Stimulated activated effector memory CD8-positive, alpha-beta T cell treated with anti-CD3 and anti-CD28 coated beads, Interleukin-12 subunit alpha, Interleukin-12 subunit beta, amount 100 ng/mL, for 72 hours (primary cell): ENCODE results near the gene CAPN14.

Experiments used
- ATAC-seq: fragments of 150-1000 bp; cut with Tn5 transposase; 2 replicates; pipeline ENCODE4 v1.10.0; 2021
- DNase-seq, 2 donors: peaks; one replicate each; pipeline ENCODE4 v3.0.0; 2021 to 2022; ENCODE audit warnings: low spot score in 2 of 2
- H3K27ac Mint-ChIP-seq: one replicate; pipeline ENCODE4 v1.8.0; 2022; ENCODE audit warnings: mild to moderate bottlenecking, mixed read lengths
- H3K36me3 Mint-ChIP-seq: one replicate; pipeline ENCODE4 v1.8.0; 2022; ENCODE audit warnings: mild to moderate bottlenecking, mixed read lengths
- H3K4me1 Mint-ChIP-seq: one replicate; pipeline ENCODE4 v1.8.0; 2022; ENCODE audit warnings: mixed read lengths
- H3K4me3 Mint-ChIP-seq: one replicate; pipeline ENCODE4 v1.8.0; 2022; ENCODE audit warnings: mild to moderate bottlenecking, mixed read lengths
- H3K9me3 Mint-ChIP-seq: one replicate; pipeline ENCODE4 v1.8.0; 2022; ENCODE audit warnings: mixed read lengths

CAPN14 gene

DNA sequence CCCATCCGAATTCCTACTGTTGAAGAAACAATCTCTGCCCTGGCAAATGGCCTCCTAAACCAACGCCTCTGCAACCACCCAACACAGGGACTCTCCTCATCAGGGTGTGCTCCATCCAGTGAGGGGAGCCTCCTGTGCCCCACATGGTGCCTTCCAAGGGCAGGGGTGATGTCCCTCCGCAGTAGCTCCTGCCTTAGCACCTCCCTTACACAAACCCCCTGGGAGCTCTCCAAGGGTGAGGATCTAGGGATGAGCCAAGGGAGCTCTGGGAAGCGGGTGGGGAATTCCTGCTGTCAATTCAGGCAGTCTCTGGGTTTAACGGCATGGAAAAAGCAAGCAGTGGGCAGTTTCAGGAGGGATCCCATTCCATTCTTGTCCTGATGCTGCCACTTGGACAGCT, 82.8 kb downstream of the CAPN14 start:
- H3K4me3 Mint-ChIP-seq = no peak overlapping the region
- peaks cover 8% of the 10 kb centered on the region for H3K4me1 Mint-ChIP-seq
- DNase-seq (no peak), ATAC-seq (no peak)
- no peaks in the 10 kb centered on the region for H3K36me3 Mint-ChIP-seq
- H3K9me3 Mint-ChIP-seq = no peaks in the 10 kb centered on the region
- H3K27ac Mint-ChIP-seq = no peak overlapping the region

GRCh38 chr2:31132786-31133185, 84.5 kb downstream of the CAPN14 start:
- ATAC-seq (no peak), DNase-seq (no peak)
- Mint-ChIP-seq H3K27ac (no peak overlapping the region), H3K4me3 (no peak overlapping the region), H3K9me3 (no peaks in the 10 kb centered on the region), H3K36me3 (no peaks in the 10 kb centered on the region), H3K4me1 (peaks cover 8% of the 10 kb centered on the region)

DNA sequence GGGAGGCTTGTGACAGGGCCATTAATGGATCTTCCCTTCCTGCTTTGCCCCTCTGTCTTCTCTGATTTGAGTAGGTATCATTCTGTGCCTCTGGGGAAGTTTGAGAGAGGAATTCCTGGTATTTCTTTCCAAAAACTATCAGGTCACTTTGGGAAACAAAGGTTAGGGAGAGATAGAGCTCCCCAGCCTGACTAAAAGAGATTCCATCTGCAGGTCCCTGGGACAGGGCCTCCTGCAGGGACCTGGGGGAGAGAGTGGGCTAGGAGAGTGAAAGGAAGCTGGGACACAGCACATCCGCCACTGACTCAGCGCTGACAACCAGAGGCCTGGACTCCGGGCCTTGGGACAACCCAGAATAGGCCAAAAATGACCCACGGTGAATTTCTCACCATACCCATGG, 85.4 kb downstream of the CAPN14 start:
- ATAC-seq (no peak), DNase-seq (no peak)
- Mint-ChIP-seq H3K27ac (no peak overlapping the region), H3K4me3 (no peak overlapping the region), H3K36me3 (no peaks in the 10 kb centered on the region), H3K9me3 (no peaks in the 10 kb centered on the region), H3K4me1 (peaks cover 6% of the 10 kb centered on the region)

DNA sequence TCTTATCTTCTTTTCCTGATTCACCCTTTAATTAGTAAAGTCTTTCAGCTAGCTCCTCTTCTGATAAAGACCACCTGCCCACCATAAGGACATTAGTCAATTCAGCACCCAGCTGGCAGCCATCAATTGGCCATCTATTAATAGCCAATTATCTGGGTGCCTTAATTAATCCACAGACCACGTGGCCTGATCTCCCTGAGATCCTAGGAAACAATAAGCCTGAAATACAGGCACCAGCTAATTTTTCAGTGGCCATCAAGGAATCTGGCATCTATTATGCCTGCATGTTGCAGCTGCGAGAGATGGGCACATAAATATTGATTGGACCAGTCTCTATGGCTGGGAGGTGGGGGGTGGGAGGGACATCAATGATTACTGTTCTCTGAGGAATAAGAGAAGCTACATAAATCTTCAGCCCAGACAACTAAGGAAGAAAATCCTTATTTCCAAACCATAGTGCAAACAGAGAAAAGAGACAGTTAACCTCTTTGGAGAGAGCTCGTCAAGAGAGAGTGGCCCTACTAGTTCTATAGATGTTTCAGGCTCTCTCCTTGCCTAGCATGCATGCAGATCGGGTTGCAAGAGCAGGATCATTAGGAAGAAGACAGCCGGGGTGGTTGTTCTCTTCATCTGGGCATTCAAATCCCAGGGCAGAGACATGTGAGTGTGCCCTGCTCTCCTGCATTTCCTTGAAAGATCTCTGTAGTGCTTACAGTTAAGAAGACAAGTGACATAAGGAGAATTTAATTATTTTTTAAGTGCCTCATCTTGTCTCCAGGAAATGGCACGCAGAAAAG, 87.7 kb downstream of the CAPN14 start:
- no peaks in the 10 kb centered on the region for H3K9me3 Mint-ChIP-seq
- no peak overlapping the region for H3K4me3 Mint-ChIP-seq
- ATAC-seq (no peak), DNase-seq (no peak)
- no peak overlapping the region for H3K27ac Mint-ChIP-seq
- no peaks in the 10 kb centered on the region for H3K36me3 Mint-ChIP-seq
- H3K4me1 Mint-ChIP-seq = no peaks in the 10 kb centered on the region

- Mint-ChIP-seq H3K4me1 (no peaks in the 10 kb centered on the region), H3K27ac (no peak overlapping the region), H3K4me3 (no peak overlapping the region), H3K36me3 (no peaks in the 10 kb centered on the region), H3K9me3 (no peaks in the 10 kb centered on the region)
- ATAC-seq = no peak
- DNase-seq = no peak
Observed at GRCh38 chr2:31127931-31128330, 89.4 kb downstream of the CAPN14 start.

GRCh38 chr2:31125918-31126695, 91.2 kb downstream of the CAPN14 start:
- Mint-ChIP-seq H3K9me3 (no peaks in the 10 kb centered on the region), H3K4me3 (no peak overlapping the region), H3K27ac (no peak overlapping the region), H3K4me1 (no peaks in the 10 kb centered on the region), H3K36me3 (no peaks in the 10 kb centered on the region)
- ATAC-seq = no peak
- no peak for DNase-seq

GRCh38 chr2:31124904-31125303, 92.4 kb downstream of the CAPN14 start:
- Mint-ChIP-seq H3K4me3 (no peak overlapping the region), H3K36me3 (no peaks in the 10 kb centered on the region), H3K9me3 (no peaks in the 10 kb centered on the region), H3K4me1 (no peaks in the 10 kb centered on the region), H3K27ac (no peak overlapping the region)
- peak; percentile 5 for ATAC-seq
- DNase-seq = no peak
